Activated T-helper 17 cell treated with anti-CD3 and anti-CD28 coated beads, Interleukin-2, amount 50 U/mL, for 72 hours (primary cell): ENCODE data around the gene NDUFS7. TPM values are rescaled to one million over a fixed set of nuclear protein-coding genes. Genes with fewer than 3 reads are reported as not detected.

Experiments used
- ATAC-seq: fragments of 150-1000 bp; cut with Tn5 transposase; replicated peaks from 2 replicates; pipeline ENCODE4 v1.10.0; 2021; ENCODE audit warnings: mild to moderate bottlenecking, moderate library complexity
- H3K27ac Mint-ChIP-seq: one replicate; pipeline ENCODE4 v1.8.0; 2022; ENCODE audit warnings: mixed read lengths
- H3K27me3 Mint-ChIP-seq: one replicate; pipeline ENCODE4 v1.8.0; 2022; ENCODE audit warnings: mixed read lengths
- H3K36me3 Mint-ChIP-seq: one replicate; pipeline ENCODE4 v1.8.0; 2022; ENCODE audit warnings: low read depth, mild to moderate bottlenecking, mixed read lengths
- H3K4me1 Mint-ChIP-seq: one replicate; pipeline ENCODE4 v1.8.0; 2022; ENCODE audit warnings: mixed read lengths
- H3K4me3 Mint-ChIP-seq: one replicate; pipeline ENCODE4 v1.8.0; 2022; ENCODE audit warnings: mild to moderate bottlenecking, mixed read lengths
- H3K9me3 Mint-ChIP-seq: one replicate; pipeline ENCODE4 v1.8.0; 2022; ENCODE audit warnings: mixed read lengths
- total RNA-seq, 2 donors: library from RNA; stranded (reverse); gene quantifications; one replicate each; pipeline ENCODE4 v1.2.3, GENCODE V29; 2022

NDUFS7 gene
- total RNA-seq, 2 donors from 2014 or later = 51.5 to 87.9 TPM

- no peak overlapping the region for H3K27ac Mint-ChIP-seq
- H3K9me3 Mint-ChIP-seq = no peaks in the 10 kb centered on the region
- no peak overlapping the region for H3K4me3 Mint-ChIP-seq
- ATAC-seq = no peak
- no peaks in the 10 kb centered on the region for H3K27me3 Mint-ChIP-seq
- peaks cover 98% of the 10 kb centered on the region for H3K36me3 Mint-ChIP-seq
- no peaks in the 10 kb centered on the region for H3K4me1 Mint-ChIP-seq
Observed at GRCh38 chr19:1421218-1421957, 37.7 kb downstream of the NDUFS7 start.

- Mint-ChIP-seq H3K36me3 (peaks cover 97% of the 10 kb centered on the region), H3K4me1 (no peaks in the 10 kb centered on the region), H3K27me3 (no peaks in the 10 kb centered on the region), H3K9me3 (no peaks in the 10 kb centered on the region), H3K4me3 (no peak overlapping the region), H3K27ac (no peak overlapping the region)
- no peak for ATAC-seq
Observed at GRCh38 chr19:1421958-1422305, 38.2 kb downstream of the NDUFS7 start.

- Mint-ChIP-seq H3K27me3 (no peaks in the 10 kb centered on the region), H3K27ac (no peak overlapping the region), H3K36me3 (peaks cover 97% of the 10 kb centered on the region), H3K4me1 (no peaks in the 10 kb centered on the region), H3K9me3 (no peaks in the 10 kb centered on the region), H3K4me3 (no peak overlapping the region)
- ATAC-seq = no peak
Observed at GRCh38 chr19:1422360-1422759, 38.7 kb downstream of the NDUFS7 start.

GRCh38 chr19:1422943-1423342, 39.2 kb downstream of the NDUFS7 start:
- peaks cover 97% of the 10 kb centered on the region for H3K36me3 Mint-ChIP-seq
- no peaks in the 10 kb centered on the region for H3K9me3 Mint-ChIP-seq
- no peaks in the 10 kb centered on the region for H3K27me3 Mint-ChIP-seq
- peak overlapping the region; percentile 55 for H3K27ac Mint-ChIP-seq
- no peak for ATAC-seq
- H3K4me3 Mint-ChIP-seq = no peak overlapping the region
- no peaks in the 10 kb centered on the region for H3K4me1 Mint-ChIP-seq

GRCh38 chr19:1423436-1424191, 39.9 kb downstream of the NDUFS7 start:
- Mint-ChIP-seq H3K27ac (peak overlapping the region; percentile 55), H3K36me3 (peaks cover 97% of the 10 kb centered on the region), H3K4me3 (no peak overlapping the region), H3K9me3 (no peaks in the 10 kb centered on the region), H3K4me1 (no peaks in the 10 kb centered on the region), H3K27me3 (no peaks in the 10 kb centered on the region)
- no peak for ATAC-seq

- no peak overlapping the region for H3K4me3 Mint-ChIP-seq
- no peaks in the 10 kb centered on the region for H3K27me3 Mint-ChIP-seq
- no peaks in the 10 kb centered on the region for H3K4me1 Mint-ChIP-seq
- no peak for ATAC-seq
- no peaks in the 10 kb centered on the region for H3K9me3 Mint-ChIP-seq
- H3K27ac Mint-ChIP-seq = no peak overlapping the region
- peaks cover 92% of the 10 kb centered on the region for H3K36me3 Mint-ChIP-seq
Observed at GRCh38 chr19:1424192-1424955, 40.7 kb downstream of the NDUFS7 start.

GRCh38 chr19:1425102-1425837, 41.6 kb downstream of the NDUFS7 start:
- Mint-ChIP-seq H3K36me3 (peaks cover 93% of the 10 kb centered on the region), H3K27me3 (no peaks in the 10 kb centered on the region), H3K27ac (no peak overlapping the region), H3K4me3 (no peak overlapping the region), H3K9me3 (no peaks in the 10 kb centered on the region), H3K4me1 (no peaks in the 10 kb centered on the region)
- no peak for ATAC-seq

- ATAC-seq = no peak
- Mint-ChIP-seq H3K36me3 (peaks cover 93% of the 10 kb centered on the region), H3K4me1 (no peaks in the 10 kb centered on the region), H3K9me3 (no peaks in the 10 kb centered on the region), H3K27ac (no peak overlapping the region), H3K4me3 (no peak overlapping the region), H3K27me3 (no peaks in the 10 kb centered on the region)
Observed at GRCh38 chr19:1425902-1426301, 42.2 kb downstream of the NDUFS7 start.

GRCh38 chr19:1426736-1427135, 43.0 kb downstream of the NDUFS7 start:
- no peak overlapping the region for H3K4me3 Mint-ChIP-seq
- H3K36me3 Mint-ChIP-seq = peaks cover 93% of the 10 kb centered on the region
- no peaks in the 10 kb centered on the region for H3K9me3 Mint-ChIP-seq
- no peak for ATAC-seq
- no peaks in the 10 kb centered on the region for H3K4me1 Mint-ChIP-seq
- H3K27ac Mint-ChIP-seq = no peak overlapping the region
- H3K27me3 Mint-ChIP-seq = no peaks in the 10 kb centered on the region

GRCh38 chr19:1427221-1427920, 43.7 kb downstream of the NDUFS7 start:
- Mint-ChIP-seq H3K36me3 (peaks cover 93% of the 10 kb centered on the region), H3K4me3 (no peak overlapping the region), H3K4me1 (no peaks in the 10 kb centered on the region), H3K27ac (no peak overlapping the region), H3K27me3 (no peaks in the 10 kb centered on the region), H3K9me3 (no peaks in the 10 kb centered on the region)
- ATAC-seq = no peak

GRCh38 chr19:1428738-1429391, 45.2 kb downstream of the NDUFS7 start:
- no peak overlapping the region for H3K4me3 Mint-ChIP-seq
- no peaks in the 10 kb centered on the region for H3K4me1 Mint-ChIP-seq
- H3K36me3 Mint-ChIP-seq = peaks cover 88% of the 10 kb centered on the region
- H3K9me3 Mint-ChIP-seq = no peaks in the 10 kb centered on the region
- no peak overlapping the region for H3K27ac Mint-ChIP-seq
- H3K27me3 Mint-ChIP-seq = no peaks in the 10 kb centered on the region
- ATAC-seq = no peak

GRCh38 chr19:1429750-1430149, 46.0 kb downstream of the NDUFS7 start:
- Mint-ChIP-seq H3K4me1 (no peaks in the 10 kb centered on the region), H3K27ac (no peak overlapping the region)

GRCh38 chr19:1430246-1430645, 46.5 kb downstream of the NDUFS7 start:
- Mint-ChIP-seq H3K4me1 (no peaks in the 10 kb centered on the region), H3K27me3 (no peaks in the 10 kb centered on the region), H3K9me3 (no peaks in the 10 kb centered on the region), H3K36me3 (peaks cover 77% of the 10 kb centered on the region), H3K27ac (no peak overlapping the region), H3K4me3 (no peak overlapping the region)
- no peak for ATAC-seq

More at GRCh38 chr19:1429750-1430149, 46.0 kb downstream of the NDUFS7 start:
- Mint-ChIP-seq H3K4me3 (no peak overlapping the region), H3K27me3 (no peaks in the 10 kb centered on the region), H3K36me3 (peaks cover 79% of the 10 kb centered on the region), H3K9me3 (no peaks in the 10 kb centered on the region)
- no peak for ATAC-seq
